Endothelial cell (in vitro differentiated cells): ENCODE measurements around the gene SRCAP. TPM values are rescaled to one million over a fixed set of nuclear protein-coding genes. Genes with fewer than 3 reads are reported as not detected.

ENCODE experiments used
- DNase-seq: peaks from one replicate; pipeline ENCODE4 v3.0.0; 2021; ENCODE audit warnings: low spot score
- H3K27ac Mint-ChIP-seq: one replicate; pipeline ENCODE4 v1.8.0; 2021; ENCODE audit warnings: mixed read lengths, inconsistent platforms; ENCODE audit not compliant: unreplicated experiment
- H3K27me3 Mint-ChIP-seq: one replicate; pipeline ENCODE4 v1.8.0; 2021; ENCODE audit warnings: mild to moderate bottlenecking, moderate library complexity, mixed read lengths, inconsistent platforms; ENCODE audit not compliant: unreplicated experiment
- H3K36me3 Mint-ChIP-seq: one replicate; pipeline ENCODE4 v1.8.0; 2021; ENCODE audit warnings: mild to moderate bottlenecking, low read depth, mixed read lengths, inconsistent platforms; ENCODE audit not compliant: unreplicated experiment
- H3K4me1 Mint-ChIP-seq: one replicate; pipeline ENCODE4 v1.8.0; 2021; ENCODE audit warnings: mild to moderate bottlenecking, mixed read lengths, inconsistent platforms; ENCODE audit not compliant: unreplicated experiment
- H3K4me3 Mint-ChIP-seq: one replicate; pipeline ENCODE4 v1.8.0; 2021; ENCODE audit warnings: mild to moderate bottlenecking, mixed read lengths, inconsistent platforms; ENCODE audit not compliant: unreplicated experiment
- H3K9me3 Mint-ChIP-seq: one replicate; pipeline ENCODE4 v1.8.0; 2021; ENCODE audit warnings: mixed read lengths, inconsistent platforms; ENCODE audit not compliant: unreplicated experiment
- CTCF ChIP-seq: fragments of 200-600 bp; sonication (generic); IDR thresholded peaks from one replicate; pipeline ENCODE4 v1.5.0; 2021; ENCODE audit warnings: antibody characterized with exemption; ENCODE audit not compliant: unreplicated experiment
- total RNA-seq: library from RNA; stranded (reverse); fragmentation: NEBNext Ultra II Directional; extraction: Animal tissue kit (Norgen Biotek cat#: 25700); gene quantifications from one replicate; pipeline ENCODE4 v1.2.1, GENCODE V29; 2021; ENCODE audit not compliant: unreplicated experiment

SRCAP gene
- total RNA-seq, 1 donor from 2014 or later: 62.2 TPM

- DNase-seq: no peak
- no peak for TF ChIP-seq CTCF
- no peaks in the 10 kb centered on the region for H3K9me3 Mint-ChIP-seq
- peaks cover 42% of the 10 kb centered on the region for H3K36me3 Mint-ChIP-seq
- peaks cover 25% of the 10 kb centered on the region for H3K4me1 Mint-ChIP-seq
- peak overlapping the region; percentile 89 for H3K4me3 Mint-ChIP-seq
- peaks cover 18% of the 10 kb centered on the region for H3K27me3 Mint-ChIP-seq
- peak overlapping the region; percentile 5 for H3K27ac Mint-ChIP-seq
Measured at GRCh38 chr16:30660424-30661261, 38.3 kb upstream of the SRCAP start.

GRCh38 chr16:30662449-30662848 lies 36.5 kb upstream of the SRCAP start:
- Mint-ChIP-seq H3K9me3 (no peaks in the 10 kb centered on the region), H3K27me3 (peaks cover 12% of the 10 kb centered on the region), H3K4me1 (peaks cover 22% of the 10 kb centered on the region), H3K4me3 (peak overlapping the region; percentile 31), H3K36me3 (peaks cover 37% of the 10 kb centered on the region), H3K27ac (peak overlapping the region; percentile 52)
- no peak for TF ChIP-seq CTCF
- no peak for DNase-seq

GRCh38 chr16:30663038-30663437 lies 35.9 kb upstream of the SRCAP start:
- H3K4me3 Mint-ChIP-seq: peak overlapping the region; percentile 26
- no peak for TF ChIP-seq CTCF
- peaks cover 43% of the 10 kb centered on the region for H3K36me3 Mint-ChIP-seq
- H3K4me1 Mint-ChIP-seq: peaks cover 20% of the 10 kb centered on the region
- no peak for DNase-seq
- H3K9me3 Mint-ChIP-seq: no peaks in the 10 kb centered on the region
- peaks cover 13% of the 10 kb centered on the region for H3K27me3 Mint-ChIP-seq
- no peak overlapping the region for H3K27ac Mint-ChIP-seq

- TF ChIP-seq CTCF: no peak
- Mint-ChIP-seq H3K9me3 (no peaks in the 10 kb centered on the region), H3K27me3 (peaks cover 8% of the 10 kb centered on the region), H3K36me3 (peaks cover 47% of the 10 kb centered on the region), H3K4me1 (peaks cover 18% of the 10 kb centered on the region), H3K27ac (no peak overlapping the region), H3K4me3 (peak overlapping the region; percentile 26)
- DNase-seq: no peak
Measured at GRCh38 chr16:30663820-30664219, 35.2 kb upstream of the SRCAP start.

GRCh38 chr16:30664616-30665109 lies 34.3 kb upstream of the SRCAP start:
- H3K9me3 Mint-ChIP-seq: no peaks in the 10 kb centered on the region
- H3K27me3 Mint-ChIP-seq: peaks cover 7% of the 10 kb centered on the region
- H3K4me1 Mint-ChIP-seq: peaks cover 18% of the 10 kb centered on the region
- H3K27ac Mint-ChIP-seq: peak overlapping the region; percentile 10
- no peak overlapping the region for H3K4me3 Mint-ChIP-seq
- H3K36me3 Mint-ChIP-seq: peaks cover 47% of the 10 kb centered on the region
- no peak for DNase-seq
- no peak for TF ChIP-seq CTCF
